ENCODE results near the gene GOLPH3. TPM values are rescaled to one million over a fixed set of nuclear protein-coding genes. Genes with fewer than 3 reads are reported as not detected.
"Not testable (repeated sequence)": the region's sequence is repeated elsewhere in the genome, so short reads cannot be mapped to it uniquely, and the experiment has no call there.

Gene GOLPH3
- polyA plus RNA-seq = 85.5 TPM
- long read RNA-seq, donor 1, transcript GOLPH3-201 (4 exons, 2,721 nt) = major isoform, 16 of 17 reads
- long read RNA-seq, donor 1, partial matches to known transcripts = 0 of 17 reads
- long read RNA-seq, donor 1, other reads (novel, unspliced or antisense) = 0 of 17 reads
- long read RNA-seq, donor 2, transcript GOLPH3-201 (4 exons, 2,721 nt) = major isoform, 46 of 48 reads
- long read RNA-seq, donor 2, partial matches to known transcripts = 0 of 48 reads
- long read RNA-seq, donor 2, other reads (novel, unspliced or antisense) = 0 of 48 reads
- long read RNA-seq, donor 3, transcript GOLPH3-201 (4 exons, 2,721 nt) = major isoform, 64 of 64 reads
- long read RNA-seq, donor 3, partial matches to known transcripts = 0 of 64 reads
- long read RNA-seq, donor 3, other reads (novel, unspliced or antisense) = 0 of 64 reads
- long read RNA-seq, donor 4, partial matches to known transcripts = 0 of 1 reads
- long read RNA-seq, donor 4, other reads (novel, unspliced or antisense) = 0 of 1 reads
- long read RNA-seq, donor 5, transcript GOLPH3-201 (4 exons, 2,721 nt) = major isoform, 22 of 22 reads
- long read RNA-seq, donor 5, partial matches to known transcripts = 0 of 22 reads
- long read RNA-seq, donor 5, other reads (novel, unspliced or antisense) = 0 of 22 reads
- long read RNA-seq, donor 6, transcript GOLPH3-201 (4 exons, 2,721 nt) = major isoform, 42 of 42 reads
- long read RNA-seq, donor 6, partial matches to known transcripts = 0 of 42 reads
- long read RNA-seq, donor 6, other reads (novel, unspliced or antisense) = 0 of 42 reads
- long read RNA-seq, donor 7, transcript GOLPH3-201 (4 exons, 2,721 nt) = major isoform, 25 of 25 reads
- long read RNA-seq, donor 7, partial matches to known transcripts = 0 of 25 reads
- long read RNA-seq, donor 7, other reads (novel, unspliced or antisense) = 0 of 25 reads
- long read RNA-seq, donor 8, transcript GOLPH3-201 (4 exons, 2,721 nt) = major isoform, 29 of 30 reads
- long read RNA-seq, donor 8, partial matches to known transcripts = 0 of 30 reads
- long read RNA-seq, donor 8, other reads (novel, unspliced or antisense) = 0 of 30 reads
- long read RNA-seq, donor 9, transcript GOLPH3-201 (4 exons, 2,721 nt) = major isoform, 32 of 33 reads
- long read RNA-seq, donor 9, partial matches to known transcripts = 0 of 33 reads
- long read RNA-seq, donor 9, other reads (novel, unspliced or antisense) = 0 of 33 reads
- long read RNA-seq, donor 10, transcript GOLPH3-201 (4 exons, 2,721 nt) = major isoform, 58 of 60 reads
- long read RNA-seq, donor 10, partial matches to known transcripts = 0 of 60 reads
- long read RNA-seq, donor 10, other reads (novel, unspliced or antisense) = 0 of 60 reads
- long read RNA-seq, donor 11, transcript GOLPH3-201 (4 exons, 2,721 nt) = major isoform, 30 of 30 reads
- long read RNA-seq, donor 11, partial matches to known transcripts = 0 of 30 reads
- long read RNA-seq, donor 11, other reads (novel, unspliced or antisense) = 0 of 30 reads

GRCh38 chr5:32174011-32174870, at the start of gene GOLPH3:
Gene GOLPH3, minus strand, starts transcription at chr5:32174319. Its CDS starts 285 bp downstream, at chr5:32174034.
- Histone ChIP-seq H3K4me3 (ENCODE audit: low read length) (peak within 1 kb of the TSS; percentile 82), H3K9me3 (ENCODE audit: control insufficient read depth, low read depth, low read length) (no peaks in the 10 kb centered on the region), H3K4me1 (ENCODE audit: control insufficient read depth, insufficient read depth, low read length) (peaks cover 13% of the 10 kb centered on the region), H3K36me3 (ENCODE audit: control insufficient read depth, insufficient read depth, low read length) (peaks cover 20% of the 10 kb centered on the region), H3K27ac (ENCODE audit: low read length) (peak within 1 kb of the TSS; percentile 100), H3K27me3 (ENCODE audit: control insufficient read depth, insufficient read depth, low read length) (no peaks in the 10 kb centered on the region)
- no CpG with 5 or more reads among the region's 85 CpGs for WGBS (ENCODE audit: insufficient coverage, low lambda C conversion rate)
- peak; percentile 87 to 94 for DNase-seq

GRCh38 chr5:32222723-32223470, 48.8 kb upstream of the GOLPH3 start:
- Histone ChIP-seq H3K27ac (ENCODE audit: low read length) (no peak overlapping the region), H3K4me3 (ENCODE audit: low read length) (no peak overlapping the region), H3K4me1 (ENCODE audit: control insufficient read depth, insufficient read depth, low read length) (no peaks in the 10 kb centered on the region), H3K36me3 (ENCODE audit: control insufficient read depth, insufficient read depth, low read length) (no peaks in the 10 kb centered on the region), H3K9me3 (ENCODE audit: control insufficient read depth, low read depth, low read length) (no peaks in the 10 kb centered on the region), H3K27me3 (ENCODE audit: control insufficient read depth, insufficient read depth, low read length) (no peaks in the 10 kb centered on the region)
- WGBS (ENCODE audit: insufficient coverage, low lambda C conversion rate) = no CpG with 5 or more reads among the region's 5 CpGs
- DNase-seq = no peak

- WGBS (ENCODE audit: insufficient coverage, low lambda C conversion rate) = no CpG with 5 or more reads among the region's 12 CpGs
- H3K4me1 ChIP-seq (ENCODE audit: control insufficient read depth, insufficient read depth, low read length) = no peaks in the 10 kb centered on the region
- H3K4me3 ChIP-seq (ENCODE audit: low read length) = no peak overlapping the region
- H3K27ac ChIP-seq (ENCODE audit: low read length) = no peak overlapping the region
- H3K27me3 ChIP-seq (ENCODE audit: control insufficient read depth, insufficient read depth, low read length) = no peaks in the 10 kb centered on the region
- no peaks in the 10 kb centered on the region for H3K36me3 ChIP-seq (ENCODE audit: control insufficient read depth, insufficient read depth, low read length)
- no peak for DNase-seq
- no peaks in the 10 kb centered on the region for H3K9me3 ChIP-seq (ENCODE audit: control insufficient read depth, low read depth, low read length)
These were observed 43.8 kb upstream of the GOLPH3 start for GRCh38 chr5:32217886-32218396.

- DNase-seq; H3K4me3 ChIP-seq (ENCODE audit: low read length); H3K27ac ChIP-seq (ENCODE audit: low read length); H3K9me3 ChIP-seq (ENCODE audit: control insufficient read depth, low read depth, low read length); H3K36me3 ChIP-seq (ENCODE audit: control insufficient read depth, insufficient read depth, low read length); H3K27me3 ChIP-seq (ENCODE audit: control insufficient read depth, insufficient read depth, low read length); H3K4me1 ChIP-seq (ENCODE audit: control insufficient read depth, insufficient read depth, low read length): not testable (repeated sequence)
- WGBS (ENCODE audit: insufficient coverage, low lambda C conversion rate) = no CpG with 5 or more reads among the region's 1 CpG
These were observed 40.2 kb upstream of the GOLPH3 start for GRCh38 chr5:32214344-32214743.

GRCh38 chr5:32210151-32210550, 36.0 kb upstream of the GOLPH3 start:
- no peaks in the 10 kb centered on the region for H3K4me1 ChIP-seq (ENCODE audit: control insufficient read depth, insufficient read depth, low read length)
- no peaks in the 10 kb centered on the region for H3K36me3 ChIP-seq (ENCODE audit: control insufficient read depth, insufficient read depth, low read length)
- H3K27ac ChIP-seq (ENCODE audit: low read length) = no peak overlapping the region
- no peak for DNase-seq
- peaks cover 4% of the 10 kb centered on the region for H3K9me3 ChIP-seq (ENCODE audit: control insufficient read depth, low read depth, low read length)
- no peaks in the 10 kb centered on the region for H3K27me3 ChIP-seq (ENCODE audit: control insufficient read depth, insufficient read depth, low read length)
- no peak overlapping the region for H3K4me3 ChIP-seq (ENCODE audit: low read length)
- no CpG with 5 or more reads among the region's 3 CpGs for WGBS (ENCODE audit: insufficient coverage, low lambda C conversion rate)

GRCh38 chr5:32208837-32209236, 34.7 kb upstream of the GOLPH3 start:
- not testable (repeated sequence) for H3K27me3 ChIP-seq (ENCODE audit: control insufficient read depth, insufficient read depth, low read length); H3K9me3 ChIP-seq (ENCODE audit: control insufficient read depth, low read depth, low read length); H3K36me3 ChIP-seq (ENCODE audit: control insufficient read depth, insufficient read depth, low read length); H3K27ac ChIP-seq (ENCODE audit: low read length); H3K4me1 ChIP-seq (ENCODE audit: control insufficient read depth, insufficient read depth, low read length); H3K4me3 ChIP-seq (ENCODE audit: low read length); DNase-seq
- WGBS (ENCODE audit: insufficient coverage, low lambda C conversion rate) = no CpG with 5 or more reads among the region's 31 CpGs

GRCh38 chr5:32207355-32207634, 33.2 kb upstream of the GOLPH3 start:
- no CpG with 5 or more reads among the region's 4 CpGs for whole genome bisulfite sequencing (ENCODE audit: insufficient coverage, low lambda C conversion rate)
- no peaks in the 10 kb centered on the region for H3K4me1 ChIP-seq (ENCODE audit: control insufficient read depth, insufficient read depth, low read length)
- no peak for DNase-seq
- H3K27ac ChIP-seq (ENCODE audit: low read length) = no peak overlapping the region
- H3K27me3 ChIP-seq (ENCODE audit: control insufficient read depth, insufficient read depth, low read length) = no peaks in the 10 kb centered on the region
- H3K9me3 ChIP-seq (ENCODE audit: control insufficient read depth, low read depth, low read length) = peaks cover 4% of the 10 kb centered on the region
- no peak overlapping the region for H3K4me3 ChIP-seq (ENCODE audit: low read length)
- H3K36me3 ChIP-seq (ENCODE audit: control insufficient read depth, insufficient read depth, low read length) = no peaks in the 10 kb centered on the region

- no peak for DNase-seq
- Histone ChIP-seq H3K27me3 (ENCODE audit: control insufficient read depth, insufficient read depth, low read length) (no peaks in the 10 kb centered on the region), H3K27ac (ENCODE audit: low read length) (no peak overlapping the region), H3K4me3 (ENCODE audit: low read length) (no peak overlapping the region), H3K9me3 (ENCODE audit: control insufficient read depth, low read depth, low read length) (peaks cover 4% of the 10 kb centered on the region), H3K36me3 (ENCODE audit: control insufficient read depth, insufficient read depth, low read length) (no peaks in the 10 kb centered on the region), H3K4me1 (ENCODE audit: control insufficient read depth, insufficient read depth, low read length) (no peaks in the 10 kb centered on the region)
- WGBS (ENCODE audit: insufficient coverage, low lambda C conversion rate) = no CpG with 5 or more reads among the region's 13 CpGs
These were observed 32.6 kb upstream of the GOLPH3 start for GRCh38 chr5:32206509-32207354.
